C4-2B (cell line): ENCODE measurements around the gene PHLDB1.
"Not testable (repeated sequence)": the region's sequence is repeated elsewhere in the genome, so short reads cannot be mapped to it uniquely, and the experiment has no call there.

Experiments
- H3K27ac ChIP-seq: fragments of 450-650 bp; 2 replicates; pipeline ENCODE4 v1.5.1; 2017
- ZFX ChIP-seq: fragments of 450-650 bp; IDR thresholded peaks from 2 replicates; pipeline ENCODE4 v1.6.1; 2017
- TF ChIP-seq, protein P1 (sequence below): fragments of 450-650 bp; conservative IDR thresholded peaks from 2 replicates; pipeline ENCODE4 v1.5.1; 2017; ENCODE audit warnings: mild to moderate bottlenecking

Gene PHLDB1

GRCh38 chr11:118606844-118607228 is 579 bp upstream of the PHLDB1 start:
- TF ChIP-seq, protein P1, sequence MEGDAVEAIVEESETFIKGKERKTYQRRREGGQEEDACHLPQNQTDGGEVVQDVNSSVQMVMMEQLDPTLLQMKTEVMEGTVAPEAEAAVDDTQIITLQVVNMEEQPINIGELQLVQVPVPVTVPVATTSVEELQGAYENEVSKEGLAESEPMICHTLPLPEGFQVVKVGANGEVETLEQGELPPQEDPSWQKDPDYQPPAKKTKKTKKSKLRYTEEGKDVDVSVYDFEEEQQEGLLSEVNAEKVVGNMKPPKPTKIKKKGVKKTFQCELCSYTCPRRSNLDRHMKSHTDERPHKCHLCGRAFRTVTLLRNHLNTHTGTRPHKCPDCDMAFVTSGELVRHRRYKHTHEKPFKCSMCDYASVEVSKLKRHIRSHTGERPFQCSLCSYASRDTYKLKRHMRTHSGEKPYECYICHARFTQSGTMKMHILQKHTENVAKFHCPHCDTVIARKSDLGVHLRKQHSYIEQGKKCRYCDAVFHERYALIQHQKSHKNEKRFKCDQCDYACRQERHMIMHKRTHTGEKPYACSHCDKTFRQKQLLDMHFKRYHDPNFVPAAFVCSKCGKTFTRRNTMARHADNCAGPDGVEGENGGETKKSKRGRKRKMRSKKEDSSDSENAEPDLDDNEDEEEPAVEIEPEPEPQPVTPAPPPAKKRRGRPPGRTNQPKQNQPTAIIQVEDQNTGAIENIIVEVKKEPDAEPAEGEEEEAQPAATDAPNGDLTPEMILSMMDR, result no peak
- TF ChIP-seq ZFX, result no peak
- no peak overlapping the region for H3K27ac ChIP-seq

DNA sequence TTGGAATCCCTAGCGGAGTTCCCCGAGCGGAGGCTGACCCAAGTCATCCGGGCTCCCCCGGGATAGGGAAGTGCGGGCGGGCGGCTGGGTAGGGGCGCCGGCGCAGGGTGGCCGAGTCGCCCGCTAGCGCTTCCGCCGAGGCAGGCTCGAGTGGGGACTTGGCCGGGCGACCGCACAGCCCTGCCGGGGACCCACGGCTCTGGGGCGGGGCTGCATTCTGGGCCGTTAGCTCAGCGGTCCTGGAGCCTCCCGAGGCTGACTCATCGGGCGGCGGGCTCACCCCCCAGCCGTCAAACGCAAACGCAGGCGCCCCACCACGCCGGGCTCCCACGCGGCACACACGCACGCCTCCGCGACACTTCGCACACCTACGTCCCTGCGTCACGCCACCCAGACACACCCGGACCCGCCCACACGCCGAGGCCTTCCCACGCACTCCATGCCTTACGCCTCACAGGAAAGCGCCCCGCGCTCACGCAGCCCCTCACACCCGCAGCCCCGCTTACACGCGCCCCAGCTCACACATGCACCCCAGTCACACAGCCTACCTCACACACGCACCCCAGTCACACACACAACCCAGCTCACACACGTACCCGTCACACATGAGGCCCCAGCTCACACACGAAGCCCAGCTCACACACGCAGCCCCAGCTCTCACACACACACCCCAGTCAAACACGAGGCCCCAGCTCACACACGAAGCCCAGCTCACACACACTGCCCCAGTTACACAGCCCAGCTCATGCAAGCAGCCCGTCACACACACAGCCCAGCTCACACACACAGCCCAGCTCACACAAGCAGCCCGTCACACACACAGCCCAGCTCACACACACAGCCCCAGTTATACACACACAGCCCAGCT is 1.2 kb downstream of the PHLDB1 start:
- H3K27ac ChIP-seq, result no peak overlapping the region; the same call in 1 of the 2 replicates
- TF ChIP-seq, protein P1, result no peak
- TF ChIP-seq ZFX, result no peak

GRCh38 chr11:118609380-118610224 is 2.2 kb downstream of the PHLDB1 start:
- TF ChIP-seq, protein P1, result no peak
- no peak for TF ChIP-seq ZFX
- H3K27ac ChIP-seq, result no peak overlapping the region

DNA sequence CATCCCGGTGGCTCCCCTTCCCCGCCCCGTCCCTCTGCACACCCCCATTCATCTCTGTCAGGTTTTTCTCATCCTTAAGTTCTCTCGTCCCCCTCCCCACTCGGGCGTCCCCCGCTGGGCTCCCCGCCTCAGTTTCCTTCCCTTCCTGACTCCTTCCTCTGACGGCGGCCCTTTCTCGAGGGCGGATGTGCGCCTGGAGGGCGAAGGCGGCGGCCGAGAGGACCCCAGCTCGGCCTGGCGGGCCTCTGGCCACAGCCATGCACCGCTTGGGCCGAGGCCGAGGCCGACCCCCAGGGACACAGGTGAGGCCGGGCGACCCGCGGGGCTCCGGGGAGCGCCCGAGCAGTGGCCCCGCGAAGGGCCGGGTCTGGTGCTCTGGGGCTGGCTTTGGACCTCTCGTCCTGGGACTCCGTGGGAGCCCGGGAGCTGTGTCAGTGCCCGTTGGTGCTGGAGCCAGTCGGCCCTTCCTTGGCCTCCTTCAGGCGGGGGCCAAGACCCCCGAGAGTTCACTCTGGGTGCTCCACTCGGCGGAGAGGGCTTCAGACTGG is 2.9 kb downstream of the PHLDB1 start:
- TF ChIP-seq, protein P1, result no peak
- TF ChIP-seq ZFX, result no peak
- no peak overlapping the region for H3K27ac ChIP-seq

DNA sequence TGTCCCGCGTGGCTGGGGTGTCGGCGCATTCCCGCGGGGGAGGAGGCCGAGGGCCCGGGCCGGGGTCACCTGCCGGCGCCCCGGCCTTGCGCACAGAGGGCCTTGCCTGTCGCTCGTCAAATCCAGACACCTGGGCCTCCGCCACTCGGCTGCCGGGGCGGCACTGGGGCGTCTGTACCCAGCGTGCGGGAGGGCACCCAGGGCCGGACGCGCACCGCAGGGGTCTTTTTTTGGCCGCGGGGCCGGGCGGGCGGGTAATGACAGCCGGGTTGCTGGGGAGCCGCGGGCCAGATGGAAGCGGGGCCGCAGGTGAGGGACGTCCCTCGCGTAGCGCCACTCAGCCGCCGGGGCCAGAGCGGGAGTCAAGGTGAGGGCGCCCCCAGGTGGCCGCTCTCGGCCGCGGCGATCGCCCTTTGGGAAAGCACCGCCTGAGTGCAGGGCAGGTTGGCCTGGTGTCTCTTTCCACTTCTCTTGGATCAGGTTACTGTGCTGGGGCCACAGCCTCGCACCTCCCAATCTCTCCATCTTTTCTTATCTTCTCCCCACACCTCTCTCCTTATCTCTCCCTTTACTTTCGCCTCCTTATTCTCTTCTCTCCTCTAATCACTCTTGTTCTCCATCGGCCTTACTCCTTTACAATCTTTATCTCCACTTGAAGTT is 3.5 kb downstream of the PHLDB1 start:
- no peak for TF ChIP-seq ZFX
- TF ChIP-seq, protein P1, result peak; percentile 91
- no peak overlapping the region for H3K27ac ChIP-seq

GRCh38 chr11:118611433-118611795 is 4.0 kb downstream of the PHLDB1 start:
- not testable (repeated sequence) for H3K27ac ChIP-seq

GRCh38 chr11:118612378-118612777 is 5.0 kb downstream of the PHLDB1 start:
- TF ChIP-seq ZFX, result no peak
- TF ChIP-seq, protein P1, result no peak
- H3K27ac ChIP-seq, result no peak overlapping the region
